GM19463 (cell line): ENCODE data around the gene PRKG1.
A peak's percentile ranks its signal among the peaks of the same experiment; 100 is the strongest.

ENCODE experiments used
- ATAC-seq: cut with Tn5 transposase; IDR thresholded peaks from one replicate; pipeline ENCODE4 v1.9.1; 2021; ENCODE audit warnings: mild to moderate bottlenecking, moderate library complexity; ENCODE audit not compliant: unreplicated experiment

The PRKG1 gene

DNA sequence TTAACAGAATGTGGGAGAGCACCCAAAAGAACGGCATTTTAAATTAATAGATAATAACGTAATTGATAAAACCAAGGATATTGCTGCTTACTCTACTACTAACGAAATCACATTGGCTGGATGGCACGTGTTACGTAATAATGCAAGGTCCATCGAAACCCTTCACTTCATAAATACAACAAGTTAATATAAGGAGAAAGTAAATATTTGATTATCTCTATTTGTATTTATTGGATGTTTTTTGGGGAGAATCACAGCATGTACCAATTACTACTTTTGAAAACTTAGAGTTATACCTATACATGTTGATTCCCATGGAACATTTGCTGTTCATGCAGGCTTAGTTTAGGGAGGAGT lies 1.6 kb downstream of the PRKG1 start:
- ATAC-seq: no peak

DNA sequence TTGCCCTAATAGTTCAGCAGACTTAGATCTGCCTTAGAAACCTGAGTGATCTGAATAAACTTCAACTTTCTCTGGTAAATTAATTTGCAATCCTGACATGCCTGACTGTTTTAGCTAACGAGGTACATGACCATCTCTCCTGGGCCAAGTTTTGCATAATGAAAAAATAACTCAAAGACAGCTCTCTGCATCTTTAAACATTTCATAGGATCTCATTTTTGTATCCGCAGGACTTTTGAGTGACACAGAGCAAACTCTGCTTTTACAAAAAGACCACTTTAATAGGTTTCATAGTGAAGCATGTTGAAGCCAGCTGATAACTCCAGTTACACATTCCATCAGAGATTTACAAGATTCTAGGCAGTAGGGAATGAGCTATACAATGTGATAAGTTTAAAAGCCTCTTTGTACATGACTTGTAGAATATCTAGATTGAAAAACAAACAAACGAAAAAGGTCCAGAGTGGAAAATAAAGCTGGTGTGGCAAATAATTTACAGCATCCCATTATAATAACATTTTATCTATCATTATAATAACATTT lies 2.1 kb downstream of the PRKG1 start:
- ATAC-seq: no peak

DNA sequence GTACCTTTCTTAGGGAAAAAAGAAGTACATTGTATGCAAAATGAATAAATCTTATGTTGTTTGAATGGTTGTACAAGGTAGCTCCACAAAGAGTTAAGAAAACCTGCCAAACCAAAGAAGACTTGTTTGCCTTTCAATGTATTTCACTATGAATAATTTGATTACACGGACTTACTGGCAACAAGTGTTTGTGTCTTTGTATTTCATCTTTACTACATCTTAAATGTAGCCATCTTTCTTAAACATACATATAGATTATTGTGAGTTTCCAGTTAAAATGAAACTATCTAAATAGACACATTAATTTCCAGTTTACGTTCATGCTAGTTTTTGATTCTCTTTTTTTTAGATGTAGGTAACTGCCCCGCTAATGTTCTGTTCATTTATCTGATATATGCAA lies 2.8 kb downstream of the PRKG1 start:
- no peak for ATAC-seq

DNA sequence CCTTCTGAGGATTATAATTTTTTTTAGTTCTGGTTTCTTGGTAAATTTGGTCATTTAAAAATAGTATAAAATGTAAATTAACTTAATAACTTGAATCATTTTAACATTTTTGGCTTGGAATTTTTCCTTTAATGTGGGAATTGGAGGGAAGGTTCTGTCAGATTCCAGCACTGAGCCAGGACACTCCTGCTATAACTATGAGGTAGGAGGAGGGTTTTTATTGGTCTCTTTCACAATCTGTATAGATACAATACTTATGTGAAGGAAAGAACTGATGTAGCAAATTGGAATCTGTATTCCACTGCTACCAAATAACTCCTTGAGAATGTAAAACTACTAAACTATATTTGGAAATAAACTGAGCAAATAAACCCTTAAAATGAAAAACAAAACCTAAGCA lies 3.2 kb downstream of the PRKG1 start:
- no peak for ATAC-seq

DNA sequence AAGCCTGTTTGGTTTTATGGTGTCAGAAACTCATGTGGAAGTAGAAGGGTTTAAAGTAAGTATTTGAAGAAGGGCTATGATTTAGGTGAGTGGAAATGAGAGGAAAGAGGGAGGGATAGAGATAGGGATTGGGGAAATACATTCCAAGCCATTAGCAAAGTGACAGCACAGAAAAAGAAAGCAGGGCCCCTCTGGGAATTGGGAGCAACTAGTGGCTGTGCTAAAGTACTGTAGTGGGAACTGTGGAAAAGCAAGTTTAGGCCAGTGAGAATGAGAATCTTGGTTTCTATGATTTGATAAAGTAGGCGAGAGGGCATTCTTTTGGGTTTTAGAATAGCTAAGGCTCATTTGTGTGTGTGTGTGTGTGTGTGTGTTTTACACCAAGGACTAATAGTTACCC lies 5.0 kb downstream of the PRKG1 start:
- no peak for ATAC-seq

DNA sequence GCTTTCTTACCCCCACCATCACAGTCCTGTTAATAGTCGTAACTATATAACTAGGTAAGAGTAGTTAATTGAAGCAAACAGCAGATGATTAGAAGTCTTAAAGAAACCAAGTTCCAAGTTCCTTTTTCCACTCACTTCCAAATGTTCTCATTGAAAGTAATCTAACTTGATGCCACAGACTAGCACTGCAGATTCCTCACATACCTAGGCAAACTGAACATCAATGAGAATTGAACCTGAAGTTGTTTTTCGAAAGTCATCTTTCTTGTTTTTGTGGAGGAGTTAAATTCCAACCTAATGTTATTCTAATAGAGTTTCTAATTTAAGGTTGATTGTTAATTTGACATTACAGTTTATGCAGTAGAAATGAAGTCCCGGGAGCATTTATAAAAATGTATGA lies 5.5 kb downstream of the PRKG1 start:
- ATAC-seq: no peak

DNA sequence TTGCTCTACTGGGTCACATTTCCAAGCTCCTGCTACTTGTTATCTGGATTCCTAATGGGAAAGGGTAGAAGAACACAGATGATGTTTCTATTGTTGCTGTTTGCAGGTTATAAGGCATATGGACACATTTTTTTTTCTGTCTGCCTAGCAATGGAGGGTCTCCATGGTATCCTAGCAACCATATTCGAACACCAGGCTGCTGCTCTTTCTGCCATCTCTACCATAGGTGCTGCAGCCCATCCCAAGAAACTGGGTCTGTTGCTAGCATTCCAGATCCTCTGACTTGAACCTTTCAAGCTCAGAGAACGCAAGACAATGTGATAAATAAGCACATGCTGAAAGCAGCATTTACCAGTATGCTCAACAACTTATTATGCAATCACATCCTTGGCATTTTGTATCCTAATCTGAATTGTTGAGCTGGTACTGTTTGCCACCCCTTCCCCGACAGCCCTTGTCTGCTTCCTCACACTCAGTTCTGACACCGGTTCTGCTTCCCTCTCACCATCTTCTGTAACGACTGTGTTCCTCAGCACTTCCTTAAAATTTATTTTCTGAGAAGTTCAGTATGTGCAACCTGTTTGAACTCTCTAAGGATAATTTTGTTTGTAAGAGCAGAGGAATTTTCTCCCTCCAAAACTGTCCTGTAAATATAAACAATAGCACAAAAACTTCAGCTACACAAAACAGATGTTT lies 6.2 kb downstream of the PRKG1 start:
- no peak for ATAC-seq

DNA sequence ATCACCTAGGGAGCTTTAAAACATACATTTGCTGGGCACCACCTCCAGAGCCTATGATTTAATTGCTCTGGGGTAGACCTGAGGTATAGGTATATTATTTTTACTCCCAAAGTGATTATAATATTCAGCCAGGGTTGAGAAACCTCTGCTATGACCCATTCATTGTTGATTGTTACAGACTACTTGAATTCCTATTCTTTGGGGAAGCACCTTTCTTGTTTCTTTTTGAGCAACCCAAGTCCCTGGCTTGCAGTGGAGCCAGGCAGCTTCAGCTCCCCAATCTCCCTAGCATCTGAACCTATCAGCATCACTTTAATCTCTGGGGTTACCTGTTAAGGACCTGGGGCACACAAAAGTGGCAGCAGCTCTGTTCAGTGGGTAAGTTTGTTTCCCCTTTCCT lies 8.6 kb downstream of the PRKG1 start:
- peak; percentile 73 for ATAC-seq

DNA sequence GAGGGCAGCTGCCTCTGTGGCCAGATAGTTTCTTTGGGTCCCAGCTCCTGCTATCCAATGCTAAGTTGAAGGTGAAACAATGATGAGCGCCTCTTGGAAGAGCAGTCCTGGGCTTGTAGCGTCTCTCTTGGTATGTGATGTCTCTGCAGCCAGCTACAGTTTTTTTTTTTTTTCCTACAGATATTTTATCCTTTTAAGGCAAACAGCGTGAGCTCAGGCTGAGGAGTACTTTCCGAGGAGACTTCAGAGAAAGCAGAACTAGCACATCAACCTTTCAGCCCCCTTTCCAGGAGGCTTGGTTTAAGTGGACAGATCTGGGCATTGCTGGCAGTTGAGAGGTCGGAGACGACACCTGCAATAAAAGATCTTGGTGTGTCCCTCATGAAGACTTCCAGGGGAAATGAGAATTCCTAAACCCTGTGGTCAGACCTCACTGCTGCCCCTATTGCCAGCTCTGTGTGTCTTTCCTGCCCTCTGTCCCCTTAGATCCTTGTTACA lies 9.1 kb downstream of the PRKG1 start:
- no peak for ATAC-seq

DNA sequence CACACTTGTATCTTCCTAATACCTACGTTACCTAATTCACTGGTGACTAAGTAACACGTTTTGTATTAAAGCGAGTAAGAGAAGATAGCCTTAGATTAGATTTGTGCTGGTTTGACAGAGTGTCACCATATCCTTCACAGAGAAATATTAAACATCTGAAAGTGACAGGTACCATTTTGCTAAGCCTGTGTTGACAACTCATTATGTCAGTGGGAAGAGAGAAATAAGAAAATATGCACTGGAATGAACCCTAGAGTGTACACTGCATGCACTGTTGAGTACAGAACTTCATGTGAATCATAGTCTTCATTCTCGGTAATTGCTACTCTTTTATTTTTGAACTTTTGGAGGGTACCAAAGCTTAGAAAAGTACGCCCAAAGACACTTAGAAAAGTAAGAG lies 10.9 kb downstream of the PRKG1 start:
- ATAC-seq: no peak

DNA sequence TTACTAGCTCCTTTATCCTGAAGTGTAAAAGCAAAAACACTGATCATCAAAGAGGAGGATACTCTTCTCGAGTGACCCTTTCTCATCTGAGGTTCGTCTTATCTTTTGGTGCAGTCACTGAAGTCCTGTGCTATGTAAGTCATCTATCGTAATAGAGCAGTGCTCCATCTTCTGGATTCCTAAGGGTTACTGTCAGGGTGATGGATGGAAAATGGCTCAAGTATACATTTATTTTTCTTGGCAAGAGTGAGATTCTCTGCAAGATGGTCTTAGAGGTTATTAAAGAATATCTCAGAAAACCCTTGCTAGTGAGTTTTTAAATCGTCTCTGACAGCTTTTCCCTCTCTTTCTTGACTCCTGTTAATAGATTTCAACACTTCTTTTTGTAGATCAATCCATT lies 12.4 kb downstream of the PRKG1 start:
- no peak for ATAC-seq

DNA sequence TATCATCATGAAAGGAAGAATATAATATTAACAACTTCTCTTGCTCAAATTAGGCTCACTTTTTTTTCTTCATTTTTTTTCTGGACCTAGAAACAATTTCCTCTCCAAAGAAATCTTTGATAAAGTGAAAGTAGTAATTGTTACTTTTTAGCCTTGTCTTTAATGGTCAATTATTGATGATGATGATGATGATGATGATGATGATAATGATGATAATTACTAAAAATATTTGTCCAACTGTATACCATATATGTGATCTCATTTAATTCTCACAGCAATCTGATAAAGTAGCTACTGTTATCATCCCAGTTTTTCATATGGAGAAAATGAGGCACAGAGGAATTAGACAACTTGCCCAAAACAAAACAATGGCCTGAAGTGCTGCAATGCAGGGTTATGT lies 12.8 kb downstream of the PRKG1 start:
- no peak for ATAC-seq

DNA sequence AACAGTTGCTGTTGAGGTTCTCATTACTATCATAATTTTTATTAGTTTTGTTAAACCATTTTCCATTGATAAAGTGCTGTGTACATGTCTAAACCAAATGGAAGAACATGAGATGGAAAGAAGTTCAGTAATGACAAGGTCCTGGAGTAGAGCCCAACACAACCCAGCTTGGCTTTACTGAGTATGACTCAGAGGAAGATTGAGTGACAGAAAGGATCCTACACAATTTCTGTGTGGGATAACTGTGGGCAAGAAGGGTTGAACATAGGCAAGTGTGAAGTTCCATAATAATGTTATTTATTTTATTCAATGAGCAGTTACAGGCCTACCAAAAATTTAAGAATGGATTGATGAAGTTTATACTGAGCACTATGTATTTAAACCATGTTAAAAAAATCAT lies 15.9 kb downstream of the PRKG1 start:
- no peak for ATAC-seq

DNA sequence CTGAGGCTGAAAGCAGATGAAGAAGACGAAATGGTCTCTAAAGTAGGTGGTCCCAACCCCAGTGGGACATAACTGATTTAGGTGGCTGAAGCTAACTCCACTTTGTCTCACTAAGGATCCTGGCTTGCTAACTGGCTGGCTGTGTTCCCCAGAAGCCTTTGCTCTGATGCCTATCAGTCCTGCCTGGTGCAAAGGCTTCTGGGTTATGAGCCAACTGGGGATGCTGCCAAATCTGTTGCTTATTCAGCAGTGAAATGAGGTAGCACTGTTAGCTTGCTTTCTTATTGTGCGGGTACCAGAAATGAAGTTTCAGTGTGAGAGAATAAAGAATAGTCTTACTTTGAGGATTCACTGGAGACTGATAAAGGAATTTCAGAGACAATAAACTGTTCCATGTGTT lies 18.1 kb downstream of the PRKG1 start:
- ATAC-seq: no peak

DNA sequence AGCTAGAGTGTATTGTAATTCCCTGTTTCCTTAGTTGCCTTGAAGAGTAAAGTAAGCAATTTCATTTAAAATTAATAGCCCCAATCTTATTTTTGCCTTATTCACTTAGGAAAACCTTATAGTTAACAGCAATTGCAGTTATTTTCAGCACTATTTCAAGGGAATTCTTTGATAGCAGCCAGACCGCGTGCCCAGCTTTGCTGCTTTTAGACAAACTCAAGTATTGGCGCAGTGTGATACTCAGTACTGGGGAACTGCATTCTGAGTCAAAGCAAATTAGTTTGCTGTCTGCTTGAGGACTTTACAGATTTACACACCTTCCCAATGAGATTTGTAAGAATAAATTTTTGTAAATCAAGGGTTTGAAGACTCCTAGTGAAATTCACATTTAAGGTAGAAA lies 21.2 kb downstream of the PRKG1 start:
- no peak for ATAC-seq

DNA sequence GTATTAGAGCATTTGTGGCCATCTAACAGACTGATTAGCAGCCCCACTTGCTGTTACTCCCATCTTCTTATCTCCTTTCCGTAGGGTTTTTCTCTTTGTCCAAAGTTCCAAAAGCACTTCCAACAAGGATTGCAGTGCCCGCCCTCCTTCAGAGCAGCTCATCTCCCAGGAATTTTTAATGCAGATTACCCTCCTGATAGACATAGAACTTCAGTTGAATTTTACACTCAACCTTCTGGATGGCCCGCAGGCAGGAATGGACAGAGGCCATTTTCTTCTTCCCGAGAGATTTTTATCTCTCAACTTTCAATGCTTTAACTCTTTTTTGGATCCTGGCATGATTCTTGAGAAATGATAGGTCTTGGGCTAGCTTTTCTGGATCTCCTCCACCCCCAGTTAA lies 23.3 kb downstream of the PRKG1 start:
- ATAC-seq: no peak

DNA sequence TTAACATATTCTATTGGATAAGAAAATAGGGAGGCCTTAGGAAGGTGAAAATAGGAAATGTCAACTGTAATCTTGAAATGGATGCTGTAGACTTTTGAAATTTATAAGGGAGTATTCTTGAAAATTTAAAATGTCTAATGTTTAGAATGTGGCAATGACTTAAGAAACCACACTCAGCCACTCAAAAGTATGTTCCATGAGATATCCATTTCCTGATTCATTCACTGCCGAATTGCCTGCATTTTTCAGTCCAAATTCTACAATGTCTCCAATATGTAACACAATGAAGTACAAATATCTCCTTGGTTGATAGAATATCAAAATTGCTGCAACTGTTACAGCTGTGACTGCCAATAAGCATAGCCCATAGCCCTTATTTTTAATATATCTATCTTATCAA lies 25.9 kb downstream of the PRKG1 start:
- ATAC-seq: no peak

DNA sequence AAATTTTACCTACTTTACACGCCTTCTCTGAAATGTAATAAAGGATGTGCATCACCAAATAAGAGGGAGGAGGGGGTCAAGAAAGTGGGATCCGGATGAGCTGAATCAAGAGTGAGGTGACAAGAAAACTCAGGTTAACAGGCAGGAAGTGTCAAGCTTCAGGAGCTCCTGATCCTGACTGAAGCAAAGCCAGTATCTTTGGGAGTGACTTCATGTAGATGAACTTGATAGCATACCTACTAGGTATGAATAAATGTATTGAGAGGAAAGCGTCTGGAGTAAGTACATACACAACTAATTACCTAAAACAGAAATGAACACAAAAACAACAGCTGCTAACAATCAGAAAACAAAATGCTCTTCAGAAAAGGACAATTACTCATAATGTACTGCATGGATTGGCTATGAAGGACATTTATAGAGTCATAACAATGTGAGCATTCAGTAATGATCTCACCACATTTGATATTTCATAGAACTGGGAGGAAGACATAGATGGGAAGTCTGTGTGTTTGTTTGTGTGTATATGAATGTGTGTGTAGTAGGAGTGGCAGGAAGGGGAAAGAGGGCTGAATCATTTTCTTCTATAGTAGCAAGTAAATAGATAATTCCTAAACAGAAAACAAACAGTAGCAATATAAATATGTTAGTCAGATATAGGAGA lies 29.4 kb downstream of the PRKG1 start:
- ATAC-seq: no peak

DNA sequence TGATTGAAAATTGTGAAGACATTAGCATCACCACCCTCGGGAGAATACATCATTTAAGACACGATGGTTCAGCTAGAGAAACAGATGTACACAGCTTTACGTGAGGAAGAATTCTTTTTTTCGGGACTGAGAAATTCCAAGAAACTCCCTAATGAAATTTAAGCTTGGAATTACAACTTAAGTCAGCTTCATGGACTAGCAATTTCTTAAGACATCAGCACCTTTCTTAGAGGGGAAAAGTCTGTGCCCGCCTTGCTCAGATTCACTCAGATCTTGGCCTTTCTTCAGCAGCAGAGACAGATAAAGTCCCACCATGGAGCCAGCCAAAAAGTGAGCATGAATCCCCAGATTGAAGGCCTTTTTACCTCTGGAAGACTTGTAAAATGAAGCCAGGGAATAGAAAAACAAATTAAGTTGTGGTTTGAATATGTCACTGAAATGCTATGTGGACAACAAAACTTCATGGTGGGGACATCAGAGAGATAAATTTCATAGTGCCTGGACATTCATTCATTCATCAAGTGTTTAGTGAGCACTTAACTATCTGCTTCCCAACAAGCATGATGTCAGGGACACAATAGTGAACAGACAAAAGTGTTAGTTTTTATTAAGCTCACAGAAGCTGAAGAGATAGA lies 32.1 kb downstream of the PRKG1 start:
- no peak for ATAC-seq

DNA sequence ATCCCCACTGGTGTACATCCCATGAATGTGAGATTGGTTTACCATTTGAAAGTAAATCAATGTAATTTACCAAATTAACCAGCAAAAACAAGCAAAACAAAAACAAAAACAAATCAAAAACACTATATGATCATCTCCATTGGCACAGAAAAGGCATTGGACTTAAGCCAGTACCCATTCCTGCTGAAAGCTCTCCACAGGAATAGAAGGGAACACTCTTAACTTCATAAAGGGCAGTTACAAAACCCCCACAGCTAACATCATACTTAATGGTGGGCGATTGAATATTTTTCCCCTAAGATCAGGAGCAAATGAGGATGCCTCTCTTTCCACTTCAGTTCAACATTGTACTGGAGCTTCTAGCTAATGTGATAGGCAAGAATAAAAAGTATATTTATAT lies 34.1 kb downstream of the PRKG1 start:
- no peak for ATAC-seq

DNA sequence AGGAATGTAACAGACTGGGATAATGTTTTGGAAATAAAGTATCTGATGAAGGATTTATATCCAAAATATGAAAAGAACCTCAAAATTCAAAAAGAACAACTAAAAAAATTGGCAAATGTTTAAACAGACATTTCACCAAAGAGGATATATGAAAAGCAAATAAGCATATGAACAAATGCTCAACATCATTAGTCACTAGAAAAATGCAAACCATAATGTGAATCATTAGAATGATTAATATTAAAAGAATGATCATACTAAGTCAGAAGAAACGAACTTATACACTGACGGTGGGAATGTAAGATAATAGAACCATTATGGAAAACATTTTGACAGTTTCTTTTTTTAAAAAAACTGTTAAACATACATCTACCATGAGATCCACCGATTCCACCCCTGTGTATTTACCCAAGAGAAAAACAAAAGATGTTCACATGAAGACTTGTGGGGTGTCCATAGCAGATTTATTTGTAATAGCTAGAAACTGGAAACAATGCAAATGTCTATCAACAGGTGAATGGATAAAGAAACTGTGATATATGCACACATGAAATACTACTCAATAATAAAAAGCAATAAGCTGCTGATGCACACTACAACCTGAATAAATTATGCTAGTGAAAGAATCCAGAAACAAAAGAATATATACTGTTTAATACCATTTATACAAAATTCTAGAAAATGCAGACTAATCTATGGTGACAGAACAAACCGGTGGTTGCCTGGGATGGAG lies 35.7 kb downstream of the PRKG1 start:
- no peak for ATAC-seq
